ENCODE data around the gene HIBADH. TPM values are rescaled to one million over a fixed set of nuclear protein-coding genes. Genes with fewer than 3 reads are reported as not detected.

Gene HIBADH
- total and polyA plus RNA-seq, 9 of the 15 experiments (the other 6 are each of a cell fraction or from before 2014, with no cell fraction given) = 10.7 to 67.8 (median 36.9) TPM

DNA sequence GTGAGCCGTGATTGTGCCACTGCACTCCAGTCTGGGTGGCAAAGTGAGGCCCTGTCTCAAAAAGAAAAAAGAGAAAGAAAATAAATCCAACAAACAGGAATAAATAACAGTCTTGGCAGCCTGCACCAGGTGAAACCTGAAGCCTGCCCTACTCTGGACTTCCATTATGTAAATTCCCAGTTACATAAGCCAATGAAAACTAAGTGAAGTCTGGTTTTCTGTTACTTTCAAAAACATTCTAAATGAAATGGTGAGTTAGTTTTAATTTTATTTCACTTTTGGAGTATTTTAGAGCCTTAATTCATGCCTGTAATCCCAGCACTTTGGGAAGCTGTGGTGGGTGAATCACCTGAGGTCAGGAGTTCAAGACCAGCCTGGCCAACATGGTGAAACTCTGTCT lies 22.5 kb upstream of the HIBADH start (continued):
- no peak for TF ChIP-seq HDAC8 (tag; IDR thresholded peaks at IDR 0.05)

DNA sequence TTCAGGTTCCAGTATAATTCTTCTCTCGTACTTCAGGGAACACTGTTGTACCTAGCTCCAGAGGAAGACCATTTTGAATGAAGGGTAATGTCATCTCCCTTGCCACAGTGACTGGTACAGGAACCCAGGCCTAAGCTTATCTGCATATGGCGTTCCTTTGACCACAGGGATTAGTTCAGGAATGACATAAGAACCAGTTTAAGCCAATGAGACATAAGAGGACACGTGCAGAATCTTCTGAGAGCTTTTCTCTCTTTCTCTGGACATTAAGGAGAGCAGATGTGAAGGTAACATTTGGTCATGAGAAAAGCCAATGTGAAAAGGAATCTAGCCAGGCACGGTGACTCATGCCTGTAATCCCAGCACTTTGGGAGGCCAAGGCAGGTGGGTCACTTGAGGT lies 21.8 kb upstream of the HIBADH start:
- WGBS (ENCODE audit: insufficient coverage, low coverage, missing lambda C conversion rate) = 32% methylated on average over 4 of the region's 4 CpGs
- no peak for FAIRE-seq

More for the DNA sequence above, 21.8 kb upstream of the HIBADH start:
- ChIA-PET CTCF (ENCODE audit: low intra/inter-chr PET ratio) (no interaction called here), POLR2A (no interaction called here)
- Histone ChIP-seq H3K79me2 (ENCODE audit: control insufficient read depth, insufficient read depth, low read length) (no peaks in the 10 kb centered on the region), H3K4me3 (no peak overlapping the region), H3K9ac (ENCODE audit: insufficient read depth in 1 of 2, low read depth in 2 of 2, low read length in 2 of 2) (no peak overlapping the region), H3K4me2 (ENCODE audit: insufficient read depth, low read length) (no peak overlapping the region), H3K4me1 (replicated peaks in 1 of 2; ENCODE audit: control insufficient read depth in 2 of 2, insufficient read depth in 2 of 2, low read length in 2 of 2) (no peaks in the 10 kb centered on the region), H3K9me1 (ENCODE audit: control insufficient read depth, insufficient read depth, low read length) (no peaks in the 10 kb centered on the region), H3K9me3 (replicated peaks; ENCODE audit: control insufficient read depth, insufficient read depth, low read depth, low read length) (no peaks in the 10 kb centered on the region), H4K20me1 (replicated peaks; ENCODE audit: control insufficient read depth, insufficient read depth, low read length) (no peaks in the 10 kb centered on the region), H2AFZ (ENCODE audit: low read depth, low read length) (0 out of 2 replicates have a peak overlapping the region, but pooled peaks have one; percentile 1), H3K27ac (ENCODE audit: extremely low read depth, low read depth, low read length) (no peak overlapping the region), H3K36me3 (ENCODE audit: control insufficient read depth, insufficient read depth, low read length) (no peaks in the 10 kb centered on the region), H3K27me3 (ENCODE audit: control insufficient read depth in 2 of 2, insufficient read depth in 2 of 2, low read length in 2 of 2) (no peaks in the 10 kb centered on the region)
- intact Hi-C loops (cut with micrococcal nuclease) = no loop called here
- no TSS peak for BruUV-seq (replicated peaks)
- ATAC-seq (no peak), DNase-seq (ENCODE audit: extremely low read depth in 1 of 4, low spot score in 3 of 4) (no peak)
- TF ChIP-seq RCOR1 (IDR thresholded peaks at IDR 0.05; ENCODE audit: borderline replicate concordance in 1 of 2, low read depth in 2 of 2, low read length in 2 of 2) (no peak), SLC30A9 (CRISPR knock-in tag; IDR thresholded peaks at IDR 0.05) (no peak), TCF7 (IDR thresholded peaks at IDR 0.05; ENCODE audit: borderline replicate concordance) (no peak), FOXK1 (CRISPR knock-in tag; IDR thresholded peaks at IDR 0.05; ENCODE audit: borderline replicate concordance) (no peak)
- TF ChIP-seq, protein P1, sequence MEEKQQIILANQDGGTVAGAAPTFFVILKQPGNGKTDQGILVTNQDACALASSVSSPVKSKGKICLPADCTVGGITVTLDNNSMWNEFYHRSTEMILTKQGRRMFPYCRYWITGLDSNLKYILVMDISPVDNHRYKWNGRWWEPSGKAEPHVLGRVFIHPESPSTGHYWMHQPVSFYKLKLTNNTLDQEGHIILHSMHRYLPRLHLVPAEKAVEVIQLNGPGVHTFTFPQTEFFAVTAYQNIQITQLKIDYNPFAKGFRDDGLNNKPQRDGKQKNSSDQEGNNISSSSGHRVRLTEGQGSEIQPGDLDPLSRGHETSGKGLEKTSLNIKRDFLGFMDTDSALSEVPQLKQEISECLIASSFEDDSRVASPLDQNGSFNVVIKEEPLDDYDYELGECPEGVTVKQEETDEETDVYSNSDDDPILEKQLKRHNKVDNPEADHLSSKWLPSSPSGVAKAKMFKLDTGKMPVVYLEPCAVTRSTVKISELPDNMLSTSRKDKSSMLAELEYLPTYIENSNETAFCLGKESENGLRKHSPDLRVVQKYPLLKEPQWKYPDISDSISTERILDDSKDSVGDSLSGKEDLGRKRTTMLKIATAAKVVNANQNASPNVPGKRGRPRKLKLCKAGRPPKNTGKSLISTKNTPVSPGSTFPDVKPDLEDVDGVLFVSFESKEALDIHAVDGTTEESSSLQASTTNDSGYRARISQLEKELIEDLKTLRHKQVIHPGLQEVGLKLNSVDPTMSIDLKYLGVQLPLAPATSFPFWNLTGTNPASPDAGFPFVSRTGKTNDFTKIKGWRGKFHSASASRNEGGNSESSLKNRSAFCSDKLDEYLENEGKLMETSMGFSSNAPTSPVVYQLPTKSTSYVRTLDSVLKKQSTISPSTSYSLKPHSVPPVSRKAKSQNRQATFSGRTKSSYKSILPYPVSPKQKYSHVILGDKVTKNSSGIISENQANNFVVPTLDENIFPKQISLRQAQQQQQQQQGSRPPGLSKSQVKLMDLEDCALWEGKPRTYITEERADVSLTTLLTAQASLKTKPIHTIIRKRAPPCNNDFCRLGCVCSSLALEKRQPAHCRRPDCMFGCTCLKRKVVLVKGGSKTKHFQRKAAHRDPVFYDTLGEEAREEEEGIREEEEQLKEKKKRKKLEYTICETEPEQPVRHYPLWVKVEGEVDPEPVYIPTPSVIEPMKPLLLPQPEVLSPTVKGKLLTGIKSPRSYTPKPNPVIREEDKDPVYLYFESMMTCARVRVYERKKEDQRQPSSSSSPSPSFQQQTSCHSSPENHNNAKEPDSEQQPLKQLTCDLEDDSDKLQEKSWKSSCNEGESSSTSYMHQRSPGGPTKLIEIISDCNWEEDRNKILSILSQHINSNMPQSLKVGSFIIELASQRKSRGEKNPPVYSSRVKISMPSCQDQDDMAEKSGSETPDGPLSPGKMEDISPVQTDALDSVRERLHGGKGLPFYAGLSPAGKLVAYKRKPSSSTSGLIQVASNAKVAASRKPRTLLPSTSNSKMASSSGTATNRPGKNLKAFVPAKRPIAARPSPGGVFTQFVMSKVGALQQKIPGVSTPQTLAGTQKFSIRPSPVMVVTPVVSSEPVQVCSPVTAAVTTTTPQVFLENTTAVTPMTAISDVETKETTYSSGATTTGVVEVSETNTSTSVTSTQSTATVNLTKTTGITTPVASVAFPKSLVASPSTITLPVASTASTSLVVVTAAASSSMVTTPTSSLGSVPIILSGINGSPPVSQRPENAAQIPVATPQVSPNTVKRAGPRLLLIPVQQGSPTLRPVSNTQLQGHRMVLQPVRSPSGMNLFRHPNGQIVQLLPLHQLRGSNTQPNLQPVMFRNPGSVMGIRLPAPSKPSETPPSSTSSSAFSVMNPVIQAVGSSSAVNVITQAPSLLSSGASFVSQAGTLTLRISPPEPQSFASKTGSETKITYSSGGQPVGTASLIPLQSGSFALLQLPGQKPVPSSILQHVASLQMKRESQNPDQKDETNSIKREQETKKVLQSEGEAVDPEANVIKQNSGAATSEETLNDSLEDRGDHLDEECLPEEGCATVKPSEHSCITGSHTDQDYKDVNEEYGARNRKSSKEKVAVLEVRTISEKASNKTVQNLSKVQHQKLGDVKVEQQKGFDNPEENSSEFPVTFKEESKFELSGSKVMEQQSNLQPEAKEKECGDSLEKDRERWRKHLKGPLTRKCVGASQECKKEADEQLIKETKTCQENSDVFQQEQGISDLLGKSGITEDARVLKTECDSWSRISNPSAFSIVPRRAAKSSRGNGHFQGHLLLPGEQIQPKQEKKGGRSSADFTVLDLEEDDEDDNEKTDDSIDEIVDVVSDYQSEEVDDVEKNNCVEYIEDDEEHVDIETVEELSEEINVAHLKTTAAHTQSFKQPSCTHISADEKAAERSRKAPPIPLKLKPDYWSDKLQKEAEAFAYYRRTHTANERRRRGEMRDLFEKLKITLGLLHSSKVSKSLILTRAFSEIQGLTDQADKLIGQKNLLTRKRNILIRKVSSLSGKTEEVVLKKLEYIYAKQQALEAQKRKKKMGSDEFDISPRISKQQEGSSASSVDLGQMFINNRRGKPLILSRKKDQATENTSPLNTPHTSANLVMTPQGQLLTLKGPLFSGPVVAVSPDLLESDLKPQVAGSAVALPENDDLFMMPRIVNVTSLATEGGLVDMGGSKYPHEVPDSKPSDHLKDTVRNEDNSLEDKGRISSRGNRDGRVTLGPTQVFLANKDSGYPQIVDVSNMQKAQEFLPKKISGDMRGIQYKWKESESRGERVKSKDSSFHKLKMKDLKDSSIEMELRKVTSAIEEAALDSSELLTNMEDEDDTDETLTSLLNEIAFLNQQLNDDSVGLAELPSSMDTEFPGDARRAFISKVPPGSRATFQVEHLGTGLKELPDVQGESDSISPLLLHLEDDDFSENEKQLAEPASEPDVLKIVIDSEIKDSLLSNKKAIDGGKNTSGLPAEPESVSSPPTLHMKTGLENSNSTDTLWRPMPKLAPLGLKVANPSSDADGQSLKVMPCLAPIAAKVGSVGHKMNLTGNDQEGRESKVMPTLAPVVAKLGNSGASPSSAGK (IDR thresholded peaks at IDR 0.05) = peak; percentile 22; the same call in 1 of the 2 replicates
- in situ Hi-C loops (cut with MboI) = no loop called here
